ENCODE measurements around the gene PJA1.

The PJA1 gene

DNA sequence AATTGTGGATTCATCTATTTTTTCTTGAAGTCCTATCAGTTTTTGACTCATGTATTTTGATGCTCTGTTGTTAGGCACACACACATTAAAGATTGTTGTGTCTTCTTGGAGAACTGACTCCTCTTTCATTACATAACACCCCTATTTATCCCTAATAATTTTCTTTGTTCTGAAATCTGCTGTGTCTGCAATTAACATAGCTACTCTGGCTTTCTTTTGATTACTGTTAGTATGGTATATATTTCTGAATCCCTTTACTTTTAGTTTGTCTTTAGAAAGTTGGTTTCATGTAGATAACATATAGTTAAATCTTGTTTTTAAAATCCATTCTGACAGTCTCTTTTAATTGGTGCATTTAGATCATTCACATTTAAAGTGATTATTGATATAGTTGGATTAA is 5.1 kb upstream of the PJA1 start:
- DNase-seq (ENCODE audit: low read depth in 4 of 4, low spot score in 1 of 4), result no peak

DNA sequence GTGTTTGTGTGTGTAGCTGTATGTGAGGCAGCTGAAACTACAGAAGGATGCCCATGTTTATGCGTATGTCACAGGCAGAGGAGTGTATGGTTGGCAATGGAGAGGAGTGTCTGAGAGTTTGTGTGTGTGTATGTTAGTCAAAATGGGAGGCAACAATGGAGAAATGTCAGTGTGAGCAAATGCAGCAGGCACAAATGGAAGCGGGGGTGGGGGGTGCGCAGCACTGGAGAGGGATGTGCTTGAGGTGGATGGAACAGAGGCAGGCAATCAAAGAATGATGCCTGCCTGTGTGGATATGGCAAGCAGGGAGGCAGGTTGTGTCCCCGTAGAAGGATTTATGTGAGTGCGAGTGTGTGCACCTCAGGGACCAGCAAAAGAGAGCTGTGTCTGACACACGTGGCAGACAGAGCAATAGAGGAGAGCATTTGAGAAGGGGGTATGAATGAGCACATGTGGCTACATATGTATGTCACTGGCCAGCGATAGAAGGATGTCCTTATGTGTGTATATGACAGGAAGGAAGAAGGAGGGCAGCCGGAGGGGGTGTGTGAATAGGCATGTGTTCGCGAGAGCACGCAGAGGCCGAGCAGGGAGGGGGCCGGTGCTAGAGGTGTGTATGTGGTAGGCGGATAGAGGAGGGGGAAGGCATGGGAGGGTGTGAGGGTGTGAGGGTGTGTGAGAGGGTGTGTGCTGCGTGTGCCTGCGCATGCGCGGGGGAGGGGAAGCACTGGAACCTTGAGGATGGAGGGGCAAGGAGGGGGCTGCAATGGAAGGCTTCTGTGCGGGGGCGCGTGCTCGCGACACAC is 1.1 kb downstream of the PJA1 start:
- peak; percentile 7 to 33 (median 20) for DNase-seq (ENCODE audit: low read depth in 4 of 4, low spot score in 1 of 4)

DNA sequence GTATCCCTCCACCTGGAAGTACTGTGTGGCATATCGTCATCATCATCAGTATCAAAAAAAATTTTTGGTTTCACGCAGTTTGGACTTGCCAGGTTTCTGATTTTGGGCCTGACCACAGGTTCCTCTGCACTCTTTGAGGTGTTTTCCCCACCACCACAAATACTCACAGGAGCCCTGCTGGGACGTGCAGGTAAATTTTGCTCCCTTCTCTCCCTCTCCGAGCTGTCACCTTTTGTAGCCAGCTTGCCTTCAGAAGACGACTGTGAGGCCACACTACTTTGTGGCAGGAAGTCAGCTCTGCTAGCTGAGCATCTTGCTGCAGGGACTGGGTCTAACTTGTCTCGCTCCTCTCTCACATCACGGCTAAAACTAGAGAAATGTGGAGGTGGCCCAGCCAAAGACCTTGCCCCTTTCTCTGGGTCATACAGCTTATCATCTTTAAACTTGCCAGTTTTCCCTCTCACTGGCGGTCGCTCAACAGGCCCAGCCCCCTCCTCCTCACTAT is 2.8 kb downstream of the PJA1 start:
- DNase-seq (ENCODE audit: low read depth in 4 of 4, low spot score in 1 of 4), result no peak

DNA sequence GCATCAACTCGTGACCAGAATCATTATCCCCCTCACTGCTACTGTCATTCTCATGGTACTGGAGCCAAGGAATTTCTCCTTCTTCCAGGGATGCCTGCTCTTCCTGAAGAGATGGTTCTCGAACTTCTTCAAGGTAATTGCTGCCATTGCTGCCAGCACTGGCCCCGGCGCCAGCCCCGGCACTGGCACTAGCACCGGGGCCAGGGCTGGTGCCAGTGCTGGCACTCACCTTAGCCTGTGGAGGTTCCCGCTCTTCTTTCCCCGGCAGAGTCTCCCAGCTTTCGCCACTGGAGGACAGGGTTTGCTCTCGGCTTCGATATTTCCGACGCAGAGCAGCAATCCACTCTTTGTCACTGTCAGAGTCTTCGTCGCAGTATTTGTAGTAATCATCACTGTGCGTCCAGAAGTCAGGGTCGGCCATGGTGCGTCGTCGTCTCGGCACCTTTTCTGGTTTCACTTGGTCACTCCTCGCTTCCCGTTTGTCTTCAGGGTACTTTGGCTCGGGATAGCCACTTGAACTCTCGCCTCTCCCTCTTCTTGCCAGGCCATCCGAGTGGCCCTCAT is 3.4 kb downstream of the PJA1 start:
- DNase-seq (ENCODE audit: low read depth in 4 of 4, low spot score in 1 of 4), result no peak

DNA sequence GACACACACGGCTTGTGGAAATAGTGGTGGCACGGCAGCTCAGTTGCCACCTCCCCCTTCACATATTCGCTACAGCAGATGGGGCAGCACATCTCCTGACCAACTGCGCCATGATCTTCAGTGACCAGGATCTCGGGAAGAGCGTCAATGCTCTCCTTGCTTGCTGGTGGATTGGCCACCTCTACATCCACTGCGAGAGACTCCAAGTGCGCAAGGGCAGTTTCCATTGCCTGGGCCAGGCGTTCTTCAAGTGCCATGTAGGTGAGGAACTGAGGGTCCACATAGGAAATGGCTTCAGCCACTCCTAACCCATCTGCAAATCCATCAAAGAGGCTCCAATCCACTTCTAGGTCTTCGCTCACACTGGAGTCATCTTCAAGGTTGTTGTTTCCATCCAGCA is 3.9 kb downstream of the PJA1 start:
- no peak for DNase-seq (ENCODE audit: low read depth in 4 of 4, low spot score in 1 of 4)

DNA sequence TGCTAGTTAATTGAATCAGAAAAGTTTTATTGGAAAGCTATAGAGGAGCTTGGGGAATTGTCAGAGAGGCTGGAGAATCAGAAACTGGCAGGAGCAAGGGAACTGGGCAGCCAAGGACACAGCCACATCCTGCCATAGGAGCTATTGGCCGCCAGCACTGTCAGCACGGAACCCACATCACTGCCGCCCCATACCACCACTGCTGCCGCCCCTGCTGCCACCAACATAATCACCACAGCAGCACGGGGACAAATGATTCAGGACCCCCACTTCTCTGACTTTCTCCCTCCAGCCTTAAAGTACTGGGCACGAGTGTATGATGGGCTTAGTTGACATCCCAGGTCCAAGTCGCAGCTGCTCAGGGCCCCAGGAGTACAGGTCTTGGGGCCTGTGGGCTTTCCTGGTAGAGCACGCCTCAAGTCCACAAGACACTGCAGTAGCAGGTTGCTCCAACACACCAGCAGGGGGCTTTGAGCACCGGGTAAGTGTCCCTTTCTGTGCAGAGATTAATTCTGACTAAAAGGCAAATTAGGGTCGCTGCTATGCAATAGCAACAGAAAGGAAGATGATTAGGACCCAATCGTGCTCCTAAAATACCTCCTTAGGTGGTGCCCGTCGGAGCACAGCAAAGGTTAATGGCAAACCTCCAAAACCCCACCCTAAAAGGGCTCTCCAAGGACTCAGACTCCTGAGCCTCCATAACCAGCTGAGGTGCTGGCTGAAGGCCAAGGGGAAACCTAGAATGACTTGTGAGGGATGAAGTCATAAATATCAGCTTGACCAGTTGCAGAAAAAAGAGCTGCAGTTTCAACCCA is 6.9 kb downstream of the PJA1 start:
- DNase-seq (ENCODE audit: low read depth in 4 of 4, low spot score in 1 of 4), result no peak

DNA sequence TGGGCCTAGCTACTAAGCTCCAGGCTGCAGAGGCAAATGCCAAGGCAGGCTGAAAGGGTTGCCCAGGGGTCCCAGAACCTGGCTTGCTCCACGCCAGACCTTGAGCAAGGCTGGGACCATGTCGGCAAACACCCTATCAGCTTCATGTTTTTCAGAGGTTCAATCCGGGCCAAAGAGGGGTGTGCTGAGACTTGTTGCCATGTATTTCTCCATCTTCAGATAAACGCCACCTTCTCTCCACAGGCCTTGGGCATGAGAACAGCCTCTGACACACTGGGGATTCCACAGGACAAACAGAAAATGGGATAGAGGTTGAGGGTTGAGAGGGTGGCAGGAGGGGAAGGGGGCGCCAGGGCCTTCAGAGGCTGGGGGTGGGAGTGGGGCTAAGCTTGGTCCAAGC is 8.6 kb downstream of the PJA1 start:
- no peak for DNase-seq (ENCODE audit: low read depth in 4 of 4, low spot score in 1 of 4)

DNA sequence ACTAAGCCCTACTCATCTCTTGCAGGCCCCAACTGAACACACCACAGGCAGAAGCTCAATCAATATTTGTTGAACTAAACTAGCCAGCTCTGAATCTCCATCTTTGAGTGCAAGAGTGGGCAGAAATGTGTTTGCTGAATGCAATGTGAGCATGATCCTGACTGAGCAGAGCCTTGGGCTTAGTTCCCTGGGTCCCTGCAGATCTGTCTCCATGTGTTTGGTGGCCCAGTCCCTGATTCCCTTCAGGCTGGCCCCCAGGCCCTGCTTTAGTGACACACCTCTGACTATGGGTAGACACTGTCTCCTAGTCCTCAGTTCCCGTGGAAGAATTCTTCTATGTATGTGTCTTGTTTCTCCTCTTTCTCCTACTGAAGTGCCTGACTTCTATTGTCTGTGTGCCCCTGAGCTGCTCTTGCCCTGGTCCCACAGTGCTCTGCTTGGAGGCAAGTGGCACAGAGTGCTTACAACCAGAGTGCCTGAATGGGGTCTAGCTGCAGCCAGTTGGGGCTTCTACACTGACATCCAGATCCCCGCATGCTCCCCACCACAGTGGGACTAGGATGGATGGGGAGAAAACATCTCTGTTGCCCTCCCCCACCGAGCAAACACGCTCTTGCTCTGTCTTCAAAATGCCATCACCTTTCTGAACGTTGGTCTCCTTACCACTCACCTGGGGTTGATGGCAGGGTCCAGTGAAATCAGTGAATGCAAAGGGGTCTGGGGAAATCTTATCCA is 9.3 kb downstream of the PJA1 start:
- DNase-seq (ENCODE audit: low read depth in 4 of 4, low spot score in 1 of 4), result no peak

DNA sequence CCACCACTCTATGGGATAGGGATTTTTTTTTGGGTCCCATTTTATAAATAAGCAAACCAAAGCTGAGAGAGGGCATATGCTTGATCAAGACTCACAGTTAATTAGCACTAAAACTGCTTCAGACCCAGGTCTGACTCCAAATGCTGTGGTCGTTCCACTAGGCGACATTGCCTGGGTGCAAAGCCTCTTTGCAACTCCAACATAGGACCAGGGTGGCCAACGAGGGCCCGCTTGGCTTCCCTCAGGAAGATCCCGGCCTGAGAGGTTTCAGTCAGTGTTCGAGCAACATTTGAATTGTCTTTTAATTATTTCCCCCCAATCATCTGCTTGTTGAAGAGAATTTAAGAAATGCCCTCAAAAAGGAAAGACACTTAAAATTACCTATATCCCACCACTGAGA is 11.2 kb downstream of the PJA1 start:
- DNase-seq (ENCODE audit: low read depth in 4 of 4, low spot score in 1 of 4), result no peak

DNA sequence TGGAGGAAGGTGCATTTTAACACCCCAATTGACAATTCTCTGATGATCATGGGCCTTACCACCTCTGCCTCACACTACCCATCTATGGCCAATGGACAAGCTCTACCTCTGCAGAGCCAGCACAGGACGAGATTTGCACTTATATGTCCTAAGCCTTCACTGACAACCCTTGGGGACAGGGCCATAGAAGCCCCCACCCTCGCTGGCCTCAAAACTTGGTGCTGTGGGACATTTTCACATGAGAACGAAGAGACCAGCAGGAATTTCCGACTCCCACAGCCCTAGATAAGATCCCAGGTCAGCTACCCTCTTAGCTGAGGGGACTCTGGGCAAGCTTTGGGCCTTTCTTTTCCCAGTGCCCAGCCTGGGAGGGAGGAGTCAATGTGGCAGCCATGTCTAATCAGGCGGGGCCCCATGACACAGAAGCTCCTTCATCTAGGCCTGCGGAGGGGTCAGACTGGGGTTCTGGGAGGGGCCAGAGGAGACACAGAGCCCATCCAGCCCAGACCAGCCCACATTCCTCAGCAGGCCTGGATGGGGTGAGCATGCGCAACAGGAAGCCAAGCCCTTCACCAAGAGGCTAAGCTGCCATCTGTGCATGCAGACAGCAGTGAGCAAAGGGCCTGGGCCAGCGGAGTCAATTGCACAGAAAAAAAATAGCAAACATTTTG is 12.1 kb downstream of the PJA1 start:
- no peak for DNase-seq (ENCODE audit: low read depth in 4 of 4, low spot score in 1 of 4)

DNA sequence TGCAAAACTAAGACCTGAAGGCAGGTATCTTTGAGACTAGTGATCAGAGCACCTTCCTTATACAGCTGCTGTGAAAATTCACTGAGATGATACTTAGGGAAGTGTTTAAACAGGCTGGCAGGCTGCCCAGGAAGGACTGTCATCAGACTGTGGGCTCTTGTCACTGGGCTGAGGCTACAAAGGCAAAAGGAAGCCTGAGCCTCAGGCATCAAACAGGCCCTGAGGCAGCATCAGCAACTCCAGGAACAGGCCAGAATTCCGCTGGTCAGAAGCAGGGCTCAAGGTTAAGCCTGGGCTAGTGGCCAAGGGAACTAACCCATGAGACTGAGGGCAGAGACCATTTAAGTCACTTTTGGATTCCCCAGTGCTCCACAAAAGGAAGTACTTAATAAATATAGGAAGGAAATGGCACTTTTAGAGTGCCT is 12.8 kb downstream of the PJA1 start:
- DNase-seq (ENCODE audit: low read depth in 4 of 4, low spot score in 1 of 4), result no peak

DNA sequence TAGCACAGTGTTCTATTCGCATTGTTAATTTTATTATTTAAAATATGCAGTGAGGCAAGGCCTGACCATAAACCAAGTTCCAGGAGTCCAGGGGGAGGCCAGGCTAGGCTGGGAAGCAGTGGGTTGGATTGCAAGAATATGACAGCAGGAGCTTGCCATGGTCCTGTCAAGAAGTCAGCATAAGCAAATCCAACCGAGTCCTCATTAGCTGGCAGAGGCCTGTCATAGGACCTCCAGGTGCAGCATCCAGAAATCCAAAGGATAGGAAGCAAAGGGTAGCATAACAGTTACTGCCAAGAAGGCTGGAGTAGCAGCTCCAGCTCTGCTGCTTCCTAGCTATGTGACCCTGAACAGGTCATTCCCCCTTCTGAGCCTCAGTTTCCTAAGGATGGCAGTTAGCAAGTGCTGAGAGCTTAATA is 13.4 kb downstream of the PJA1 start:
- no peak for DNase-seq (ENCODE audit: low read depth in 4 of 4, low spot score in 1 of 4)

DNA sequence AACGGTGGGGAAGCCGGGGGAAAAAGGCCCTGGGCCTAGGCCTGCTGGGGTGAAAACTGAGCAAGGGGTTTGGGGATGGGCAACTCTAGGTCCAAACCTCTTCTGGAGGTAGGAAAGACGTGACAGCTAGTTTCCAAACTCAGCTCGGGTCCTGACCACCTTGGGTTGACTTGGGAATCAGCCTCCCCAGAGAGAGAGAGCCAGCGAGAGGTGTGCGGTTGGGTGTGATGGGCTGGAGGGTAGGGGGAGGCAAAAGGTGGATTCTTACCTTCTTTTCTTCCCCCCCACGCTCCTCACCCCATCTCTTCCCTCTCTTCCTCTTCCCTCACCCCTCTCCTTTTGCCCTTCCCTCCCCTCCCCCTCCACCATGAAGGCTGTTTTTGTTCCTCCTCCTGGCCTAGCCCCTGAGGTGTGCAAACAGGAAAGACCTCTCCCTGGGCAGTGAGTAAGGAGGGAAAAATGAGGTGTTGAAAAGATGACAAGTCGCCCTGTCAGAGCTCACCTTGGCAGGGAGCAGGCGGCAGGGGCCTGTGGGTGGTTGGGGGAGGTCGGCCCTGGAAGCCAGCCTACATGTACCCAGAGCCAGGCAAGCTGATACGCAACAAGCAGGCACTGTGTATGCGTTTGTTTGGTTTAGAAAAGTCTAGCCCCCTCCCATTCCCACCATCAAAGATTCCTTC is 14.8 kb downstream of the PJA1 start:
- DNase-seq (ENCODE audit: low read depth in 4 of 4, low spot score in 1 of 4), result no peak

DNA sequence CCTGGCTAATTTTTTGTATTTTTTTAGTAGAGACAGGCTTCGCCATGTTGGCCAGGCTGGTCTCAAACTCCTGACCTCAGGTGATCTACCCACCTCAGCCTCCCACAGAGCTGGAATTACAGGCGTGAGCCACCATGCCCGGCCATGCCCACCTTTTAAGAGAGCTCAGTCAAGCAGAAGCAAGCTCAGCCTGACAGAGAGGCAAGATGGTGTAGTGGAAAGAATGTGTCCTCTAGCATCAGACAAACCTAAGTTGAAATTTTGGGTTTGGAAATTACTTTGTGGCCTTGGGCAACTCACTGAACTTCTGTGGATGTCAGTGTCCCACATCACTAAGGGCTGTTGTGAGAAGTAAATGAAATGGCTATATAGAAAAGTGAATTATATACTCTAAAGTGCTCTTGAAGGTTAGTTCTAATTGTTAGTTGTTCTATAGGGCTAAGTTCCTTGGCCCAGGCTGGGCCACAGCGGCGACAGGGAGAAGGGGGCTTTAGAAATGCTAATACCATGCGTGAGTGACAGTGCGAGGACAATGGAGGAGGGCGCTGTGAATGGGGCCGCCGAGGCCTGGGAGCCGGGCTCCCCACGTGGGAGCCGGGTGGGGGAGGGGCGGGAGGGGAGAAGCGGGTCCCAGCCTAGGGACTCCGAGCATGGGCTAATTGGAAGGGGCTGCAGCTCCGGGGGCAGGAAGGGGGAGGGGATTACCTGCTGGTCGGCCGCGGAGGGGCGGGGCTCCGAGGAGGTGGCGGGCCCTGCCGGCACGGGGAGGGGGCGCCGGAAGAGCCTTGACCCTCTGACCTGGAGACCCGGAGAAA is 15.6 kb downstream of the PJA1 start:
- DNase-seq (ENCODE audit: low read depth in 4 of 4, low spot score in 1 of 4), result no peak

DNA sequence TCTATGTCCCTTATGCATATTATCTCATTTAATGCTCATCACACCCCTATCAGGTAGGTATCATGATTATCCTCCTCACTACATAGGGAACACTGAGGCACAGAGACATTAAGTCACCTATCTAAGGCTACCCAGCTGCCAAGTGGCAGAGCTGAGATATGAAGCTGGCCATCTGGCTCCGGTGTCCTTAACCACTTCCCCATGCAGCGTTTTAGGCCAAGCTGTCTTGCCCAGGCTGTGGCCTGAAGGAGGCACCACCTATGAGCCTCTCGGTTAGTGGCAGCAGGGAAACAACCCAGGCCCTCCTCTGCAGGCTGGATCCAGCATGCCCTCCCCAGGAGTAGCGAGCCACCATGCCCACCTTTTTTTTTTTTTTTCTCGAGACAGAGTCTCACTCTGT is 16.3 kb downstream of the PJA1 start:
- DNase-seq (ENCODE audit: low read depth in 4 of 4, low spot score in 1 of 4), result no peak

DNA sequence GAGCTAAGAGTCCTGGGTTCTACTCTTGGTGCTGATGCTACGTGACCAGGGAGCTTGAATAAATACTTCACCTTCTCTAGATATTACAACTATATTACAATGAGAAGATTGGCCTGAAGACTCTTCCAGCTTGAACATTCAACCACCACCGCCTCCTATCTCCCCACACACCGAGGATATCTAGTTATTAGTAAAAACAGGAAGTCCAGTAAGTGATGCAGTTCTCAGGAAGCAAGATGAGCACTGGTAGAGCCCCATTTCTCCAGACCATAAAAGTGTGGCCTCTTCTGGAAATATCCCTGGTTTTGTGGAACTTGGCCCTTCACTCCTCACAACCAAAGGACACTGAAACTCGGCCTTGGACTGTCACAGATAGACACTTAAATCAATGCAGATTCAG is 18.5 kb downstream of the PJA1 start:
- no peak for DNase-seq (ENCODE audit: low read depth in 4 of 4, low spot score in 1 of 4)

DNA sequence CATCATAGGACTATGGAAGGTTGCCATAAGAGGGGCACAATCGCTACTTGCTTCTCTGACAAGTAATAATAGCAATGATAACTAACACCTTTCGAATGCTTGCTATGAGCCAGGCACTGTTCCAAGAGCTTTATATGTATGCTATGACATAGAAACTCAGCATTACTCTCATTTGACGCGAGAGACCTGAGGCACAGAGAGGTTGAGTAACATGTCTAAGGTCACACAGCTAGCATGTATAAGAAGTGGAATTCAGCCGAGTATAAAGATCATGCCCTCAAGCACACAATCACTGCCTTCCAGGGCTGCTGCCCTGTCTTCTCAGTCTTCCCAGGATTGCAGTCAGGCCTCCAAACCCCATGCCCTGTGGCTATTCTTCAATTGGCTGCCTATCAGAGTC is 19.5 kb downstream of the PJA1 start:
- no peak for DNase-seq (ENCODE audit: low read depth in 4 of 4, low spot score in 1 of 4)

DNA sequence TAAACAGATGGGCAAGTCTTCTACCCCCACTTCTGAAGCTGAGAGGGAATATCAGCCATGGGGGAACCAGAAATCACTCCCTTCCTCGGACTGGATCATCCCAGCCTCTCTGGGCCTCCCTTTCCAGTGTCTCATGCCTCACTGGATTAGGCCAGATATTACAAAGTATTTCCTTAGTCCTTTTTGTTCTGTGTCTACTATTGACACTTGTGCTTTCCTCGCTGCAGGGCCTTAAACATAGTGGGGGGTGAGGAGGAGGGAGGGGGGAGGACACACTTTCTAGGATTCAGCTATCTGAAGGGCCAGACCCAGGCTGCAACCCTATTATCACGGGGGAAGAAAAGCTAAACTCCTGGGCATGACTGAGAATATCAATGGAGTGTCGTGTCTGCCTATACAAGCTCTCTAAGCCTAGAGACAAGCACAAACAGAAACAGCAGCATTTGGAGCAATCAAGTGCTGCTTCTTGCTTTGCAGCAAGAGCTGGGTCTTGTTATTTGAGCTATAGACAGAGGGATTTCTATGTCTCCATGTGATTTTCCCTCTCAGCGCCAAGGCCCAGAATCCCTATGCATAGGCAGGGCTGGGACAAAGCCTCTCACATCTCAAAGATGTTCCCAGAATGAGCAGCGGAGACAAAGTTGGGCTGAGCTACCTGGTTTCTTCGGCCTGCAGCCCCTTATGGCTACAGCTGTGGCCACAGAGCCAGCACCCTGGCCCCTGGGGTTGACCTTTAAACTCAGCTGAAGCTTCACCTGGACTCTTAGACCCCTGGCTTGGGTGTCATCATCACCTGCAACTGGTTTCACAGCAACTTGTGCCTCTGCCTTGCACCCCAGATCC is 20.2 kb downstream of the PJA1 start:
- no peak for DNase-seq (ENCODE audit: low read depth in 4 of 4, low spot score in 1 of 4)
